Measurements from ENCODE around the gene TMOD4.

TMOD4 gene

DNA sequence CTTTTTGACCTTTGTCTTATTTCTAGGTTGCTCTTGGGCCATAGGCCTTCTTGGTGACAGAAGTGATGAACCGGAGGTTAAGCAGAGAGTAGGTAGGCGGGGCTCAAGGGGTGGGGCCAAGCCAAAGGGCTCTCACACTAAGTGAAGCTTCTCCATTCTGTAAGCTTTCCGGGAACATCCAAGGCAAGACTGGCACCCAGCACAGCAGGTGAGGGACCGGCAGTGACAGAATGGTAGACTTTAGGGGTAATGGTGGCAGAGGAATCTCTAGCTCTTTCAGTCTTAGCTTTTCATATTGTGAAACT lies 19.3 kb downstream of the TMOD4 start, which contains the start of gene TNFAIP8L2:
Gene TNFAIP8L2, plus strand, starts transcription at position 135 of the 305 bp plus-strand sequence. CDS start 2,049 bp downstream, outside the sequence.
- WGBS, result 79% methylated on average over 4 of the region's 4 CpGs
- H4K91ac ChIP-seq (ENCODE audit: low read length), result no peak within 1 kb of the TSS

DNA sequence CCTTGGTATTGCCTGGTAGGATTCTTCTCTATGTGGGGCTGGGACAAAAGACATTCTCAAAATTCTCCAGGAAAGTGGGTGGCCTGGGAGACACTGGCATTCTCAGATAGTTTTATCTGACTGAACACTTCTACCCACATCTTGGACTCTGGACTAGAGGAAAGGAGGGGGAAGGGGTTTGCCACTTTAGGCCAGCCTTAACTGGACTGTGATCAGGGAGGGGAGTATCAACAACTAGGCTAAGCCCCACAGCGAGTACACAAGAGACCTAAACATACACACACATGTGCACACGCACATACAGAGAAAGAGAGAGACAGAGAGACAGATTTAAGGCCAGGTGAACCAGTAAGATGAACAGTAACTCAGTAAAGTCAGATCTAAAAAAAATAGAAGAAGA lies 28.1 kb downstream of the TMOD4 start:
- Histone ChIP-seq H3K36me3 (ENCODE audit: control insufficient read depth in 1 of 2, insufficient read depth in 2 of 2, low read depth in 1 of 2, low read length in 2 of 2) (peaks cover 0 to 3% of the 10 kb centered on the region in 2 experiments), H3K4me3 (ENCODE audit: insufficient read depth in 1 of 2, low read depth in 1 of 2, low read length in 2 of 2) (no peak overlapping the region), H3K9me3 (ENCODE audit: control insufficient read depth, low read length) (no peaks in the 10 kb centered on the region), H2BK15ac (ENCODE audit: low read depth, poor library complexity, severe bottlenecking) (no peak overlapping the region), H2AK5ac (ENCODE audit: low read length, severe bottlenecking) (no peak overlapping the region), H3K27ac (ENCODE audit: low read length, poor library complexity, severe bottlenecking) (no peak overlapping the region), H4K8ac (ENCODE audit: low read length) (no peak overlapping the region), H2BK5ac (ENCODE audit: low read depth, low read length, poor library complexity, severe bottlenecking) (no peak overlapping the region), H2BK12ac (ENCODE audit: low read length in 2 of 2) (no peak overlapping the region), H3K4me2 (ENCODE audit: low read length, poor library complexity, severe bottlenecking) (no peak overlapping the region), H3K18ac (ENCODE audit: low read depth in 1 of 2, low read length in 2 of 2) (no peak overlapping the region), H3K23ac (ENCODE audit: low read length in 2 of 2) (no peak overlapping the region), H3K9ac (ENCODE audit: low read length) (peak overlapping the region; percentile 83), H3K4ac (ENCODE audit: low read depth in 1 of 2, low read length in 2 of 2) (no peak overlapping the region), H3K27me3 (ENCODE audit: control insufficient read depth in 1 of 2, insufficient read depth in 1 of 2, low read length in 2 of 2) (peaks cover 8 to 21% of the 10 kb centered on the region in 2 experiments), H4K91ac (ENCODE audit: low read length) (no peak overlapping the region), H2AFZ (ENCODE audit: low read depth, low read length) (no peak overlapping the region), H2BK120ac (ENCODE audit: low read depth, low read length) (no peak overlapping the region), H3K4me1 (ENCODE audit: control insufficient read depth, insufficient read depth, low read depth, low read length) (peaks cover 20% of the 10 kb centered on the region), H3K14ac (ENCODE audit: low read length in 2 of 2) (no peak overlapping the region), H3K79me1 (replicated peaks; ENCODE audit: low read length, poor library complexity, severe bottlenecking) (peaks cover 3% of the 10 kb centered on the region)
- WGBS, result 100% methylated on average over 1 of the region's 2 CpGs
- DNase-seq, result no peak

More for the DNA sequence above, 19.3 kb downstream of the TMOD4 start, which contains the start of gene TNFAIP8L2:
- Histone ChIP-seq H3K36me3 (ENCODE audit: control insufficient read depth in 1 of 2, insufficient read depth in 2 of 2, low read depth in 1 of 2, low read length in 2 of 2) (peaks cover 32 to 60% of the 10 kb centered on the region in 2 experiments), H3K4me2 (ENCODE audit: low read length, poor library complexity, severe bottlenecking) (no peak within 1 kb of the TSS), H3K9ac (ENCODE audit: low read length) (no peak within 1 kb of the TSS), H2BK5ac (ENCODE audit: low read depth, low read length, poor library complexity, severe bottlenecking) (no peak within 1 kb of the TSS), H3K4me3 (ENCODE audit: insufficient read depth in 1 of 2, low read depth in 1 of 2, low read length in 2 of 2) (no peak within 1 kb of the TSS), H2BK12ac (ENCODE audit: low read length in 2 of 2) (no peak within 1 kb of the TSS), H2AK5ac (ENCODE audit: low read length, severe bottlenecking) (no peak within 1 kb of the TSS), H3K23ac (ENCODE audit: low read length in 2 of 2) (no peak within 1 kb of the TSS), H3K27ac (ENCODE audit: low read length, poor library complexity, severe bottlenecking) (no peak within 1 kb of the TSS), H2BK120ac (ENCODE audit: low read depth, low read length) (no peak within 1 kb of the TSS), H3K4me1 (ENCODE audit: control insufficient read depth, insufficient read depth, low read depth, low read length) (no peaks in the 10 kb centered on the region), H3K14ac (ENCODE audit: low read length in 2 of 2) (no peak within 1 kb of the TSS), H3K4ac (ENCODE audit: low read depth in 1 of 2, low read length in 2 of 2) (no peak within 1 kb of the TSS), H3K79me1 (replicated peaks; ENCODE audit: low read length, poor library complexity, severe bottlenecking) (peaks cover 8% of the 10 kb centered on the region), H4K8ac (ENCODE audit: low read length) (no peak within 1 kb of the TSS), H2BK15ac (ENCODE audit: low read depth, poor library complexity, severe bottlenecking) (no peak within 1 kb of the TSS), H3K18ac (ENCODE audit: low read depth in 1 of 2, low read length in 2 of 2) (no peak within 1 kb of the TSS), H3K9me3 (ENCODE audit: control insufficient read depth, low read length) (no peaks in the 10 kb centered on the region), H2AFZ (ENCODE audit: low read depth, low read length) (no peak within 1 kb of the TSS), H3K27me3 (ENCODE audit: control insufficient read depth in 1 of 2, insufficient read depth in 1 of 2, low read length in 2 of 2) (no peaks in the 10 kb centered on the region)
- no peak for DNase-seq

DNA sequence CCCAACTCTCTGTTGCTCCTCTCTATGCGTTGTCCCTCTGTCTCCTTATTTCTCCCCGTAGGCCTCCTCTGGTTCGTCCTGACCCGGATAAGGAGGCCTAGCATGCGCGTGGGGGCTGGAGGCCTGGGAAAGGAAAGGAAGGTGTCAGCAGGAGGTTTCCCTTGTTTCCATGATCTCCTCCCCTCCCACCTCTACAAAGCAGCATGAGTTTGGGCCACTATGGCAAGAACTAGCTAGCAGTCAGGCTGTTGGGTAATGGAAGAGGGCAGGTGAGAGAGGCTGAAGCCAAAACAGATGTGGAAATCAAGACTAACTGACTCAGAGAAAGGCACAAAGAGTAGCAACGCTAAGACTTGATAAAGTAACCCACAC lies 28.7 kb downstream of the TMOD4 start:
- H3K4me2 ChIP-seq (ENCODE audit: low read length, poor library complexity, severe bottlenecking), result peak overlapping the region; percentile 68
- peak overlapping the region; percentile 64 for H2AFZ ChIP-seq (ENCODE audit: low read depth, low read length)
- H3K36me3 ChIP-seq (ENCODE audit: control insufficient read depth in 1 of 2, insufficient read depth in 2 of 2, low read depth in 1 of 2, low read length in 2 of 2), result peaks cover 0 to 9% of the 10 kb centered on the region in 2 experiments
- H3K4ac ChIP-seq (ENCODE audit: low read depth in 1 of 2, low read length in 2 of 2), result no peak overlapping the region
- H3K4me1 ChIP-seq (ENCODE audit: control insufficient read depth, insufficient read depth, low read depth, low read length), result peaks cover 22% of the 10 kb centered on the region
- no peak overlapping the region for H3K23ac ChIP-seq (ENCODE audit: low read length in 2 of 2)
- no peak overlapping the region for H2AK5ac ChIP-seq (ENCODE audit: low read length, severe bottlenecking)
- H3K9ac ChIP-seq (ENCODE audit: low read length), result peak overlapping the region; percentile 83
- H2BK15ac ChIP-seq (ENCODE audit: low read depth, poor library complexity, severe bottlenecking), result no peak overlapping the region
- H3K27ac ChIP-seq (ENCODE audit: low read length, poor library complexity, severe bottlenecking), result peak overlapping the region; percentile 9
- H3K18ac ChIP-seq (ENCODE audit: low read depth in 1 of 2, low read length in 2 of 2), result peak overlapping the region; percentile 23 to 41
- no peak overlapping the region for H2BK120ac ChIP-seq (ENCODE audit: low read depth, low read length)
- no peak overlapping the region for H2BK5ac ChIP-seq (ENCODE audit: low read depth, low read length, poor library complexity, severe bottlenecking)
- WGBS, result 67% methylated on average over 1 of the region's 7 CpGs
- peaks cover 8 to 21% of the 10 kb centered on the region in 2 experiments for H3K27me3 ChIP-seq (ENCODE audit: control insufficient read depth in 1 of 2, insufficient read depth in 1 of 2, low read length in 2 of 2)
- H4K91ac ChIP-seq (ENCODE audit: low read length), result no peak overlapping the region
- H3K4me3 ChIP-seq (ENCODE audit: insufficient read depth in 1 of 2, low read depth in 1 of 2, low read length in 2 of 2), result peak overlapping the region; percentile 81 to 82
- H3K79me1 ChIP-seq (replicated peaks; ENCODE audit: low read length, poor library complexity, severe bottlenecking), result peaks cover 3% of the 10 kb centered on the region
- H3K9me3 ChIP-seq (ENCODE audit: control insufficient read depth, low read length), result no peaks in the 10 kb centered on the region
- H3K14ac ChIP-seq (ENCODE audit: low read length in 2 of 2), result peak overlapping the region in 1 of 2 experiments; percentile 14
- no peak for DNase-seq
- H2BK12ac ChIP-seq (ENCODE audit: low read length in 2 of 2), result no peak overlapping the region
- H4K8ac ChIP-seq (ENCODE audit: low read length), result peak overlapping the region; percentile 73

DNA sequence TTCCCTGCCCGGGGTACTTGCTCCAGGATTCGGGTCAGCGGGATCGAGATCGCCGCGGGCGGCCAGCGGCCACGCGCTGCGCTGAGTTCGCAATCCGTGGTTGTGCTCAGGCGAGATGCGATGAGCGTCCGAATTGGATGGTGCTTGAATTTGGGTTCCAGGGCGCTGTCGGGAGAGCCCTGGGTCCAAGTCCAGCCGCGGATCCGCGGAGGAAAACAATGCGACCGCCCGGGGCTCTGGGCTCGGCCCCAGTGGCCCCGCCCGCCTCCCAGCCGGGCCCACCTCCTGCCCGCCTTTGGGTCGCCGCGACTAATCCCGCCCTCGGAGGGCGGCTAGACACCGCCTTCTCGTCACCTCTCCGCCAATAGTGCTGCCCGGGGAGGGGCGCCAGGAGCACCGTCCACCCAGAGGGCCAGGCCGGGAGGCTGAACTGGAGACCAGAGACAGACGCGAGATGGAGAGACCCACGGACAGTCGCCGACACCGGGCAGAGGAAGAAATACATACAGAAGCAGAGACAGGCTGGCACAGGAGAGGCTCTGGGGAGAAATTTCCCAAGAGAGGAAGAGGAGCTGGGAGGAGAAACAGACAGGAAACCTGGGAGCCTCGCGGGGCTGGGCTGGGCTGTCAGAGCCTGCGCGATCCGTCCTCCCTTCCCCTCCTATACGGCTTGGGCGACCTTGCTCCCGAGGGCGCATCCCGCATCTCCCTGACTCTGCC lies 29.2 kb downstream of the TMOD4 start, which contains the start of gene SEMA6C:
Gene SEMA6C, minus strand, starts transcription at position 220 of the 720 bp plus-strand sequence. CDS start 4,010 bp downstream, outside the sequence.
- Histone ChIP-seq H4K91ac (ENCODE audit: low read length) (no peak within 1 kb of the TSS), H3K14ac (ENCODE audit: low read length in 2 of 2) (peak within 1 kb of the TSS in 1 of 2 experiments; percentile 72), H3K4me1 (ENCODE audit: control insufficient read depth, insufficient read depth, low read depth, low read length) (peaks cover 22% of the 10 kb centered on the region), H3K36me3 (ENCODE audit: control insufficient read depth in 1 of 2, insufficient read depth in 2 of 2, low read depth in 1 of 2, low read length in 2 of 2) (peaks cover 0 to 9% of the 10 kb centered on the region in 2 experiments), H3K4ac (ENCODE audit: low read depth in 1 of 2, low read length in 2 of 2) (no peak within 1 kb of the TSS), H2BK5ac (ENCODE audit: low read depth, low read length, poor library complexity, severe bottlenecking) (no peak within 1 kb of the TSS), H2BK12ac (ENCODE audit: low read length in 2 of 2) (no peak within 1 kb of the TSS), H3K4me3 (ENCODE audit: insufficient read depth in 1 of 2, low read depth in 1 of 2, low read length in 2 of 2) (peak within 1 kb of the TSS; percentile 81 to 82), H3K27ac (ENCODE audit: low read length, poor library complexity, severe bottlenecking) (peak within 1 kb of the TSS; percentile 14), H3K9me3 (ENCODE audit: control insufficient read depth, low read length) (no peaks in the 10 kb centered on the region), H2AFZ (ENCODE audit: low read depth, low read length) (peak within 1 kb of the TSS; percentile 94), H3K23ac (ENCODE audit: low read length in 2 of 2) (peak within 1 kb of the TSS in 1 of 2 experiments; percentile 94), H3K4me2 (ENCODE audit: low read length, poor library complexity, severe bottlenecking) (peak within 1 kb of the TSS; percentile 81), H3K18ac (ENCODE audit: low read depth in 1 of 2, low read length in 2 of 2) (peak within 1 kb of the TSS; percentile 28 to 41), H2AK5ac (ENCODE audit: low read length, severe bottlenecking) (no peak within 1 kb of the TSS), H2BK15ac (ENCODE audit: low read depth, poor library complexity, severe bottlenecking) (peak within 1 kb of the TSS; percentile 76), H2BK120ac (ENCODE audit: low read depth, low read length) (no peak within 1 kb of the TSS), H4K8ac (ENCODE audit: low read length) (peak within 1 kb of the TSS; percentile 73), H3K27me3 (ENCODE audit: control insufficient read depth in 1 of 2, insufficient read depth in 1 of 2, low read length in 2 of 2) (peaks cover 8 to 21% of the 10 kb centered on the region in 2 experiments), H3K9ac (ENCODE audit: low read length) (peak within 1 kb of the TSS; percentile 83), H3K79me1 (replicated peaks; ENCODE audit: low read length, poor library complexity, severe bottlenecking) (peaks cover 3% of the 10 kb centered on the region)
- peak; percentile 92 for DNase-seq
- WGBS, result under 1% methylated on average over 50 of the region's 61 CpGs
